ENCODE results near the gene TMEM165. TPM values are rescaled to one million over a fixed set of nuclear protein-coding genes. Genes with fewer than 3 reads are reported as not detected.

Gene TMEM165
- total and polyA plus RNA-seq, 10 of the 15 experiments (the other 5 are each of a cell fraction or from before 2014, with no cell fraction given): 18.3 to 141 (median 81.1) TPM

- SMC1A ChIA-PET (ENCODE audit: uncharacterized antibody, unreplicated experiment): interaction anchor here (0.6 kb wide), 1 partner anchor 476 kb away, joined by 3 read pairs; no protein-coding TSS in a partner anchor
- no peak for ATAC-seq
- RAD21 ChIA-PET (ENCODE audit: unreplicated experiment): no interaction called here
- Histone ChIP-seq H3K4me2 (ENCODE audit: control insufficient read depth, insufficient read depth) (peak overlapping the region; percentile 62; the same call in 1 of the 2 replicates), H3K4me3 (no peak overlapping the region), H4K20me1 (ENCODE audit: control insufficient read depth, insufficient read depth) (no peaks in the 10 kb centered on the region), H3K9me3 (replicated peaks; ENCODE audit: control insufficient read depth, insufficient read depth, low read length) (no peaks in the 10 kb centered on the region), H3K27ac (ENCODE audit: control insufficient read depth, insufficient read depth) (no peak overlapping the region), H2AFZ (ENCODE audit: control insufficient read depth, low read depth, low read length) (no peak overlapping the region), H3K79me2 (ENCODE audit: control insufficient read depth, insufficient read depth, low read length) (no peaks in the 10 kb centered on the region), H3K4me1 (ENCODE audit: control insufficient read depth, insufficient read depth, low read length) (peaks cover 11% of the 10 kb centered on the region; the same call in 1 of the 2 replicates), H3K9ac (ENCODE audit: control insufficient read depth, insufficient read depth, low read length) (no peak overlapping the region), H3K27me3 (replicated peaks in 1 of 2; ENCODE audit: control insufficient read depth in 2 of 2, insufficient read depth in 2 of 2, low read length in 1 of 2) (no peaks in the 10 kb centered on the region), H3K36me3 (ENCODE audit: control insufficient read depth in 2 of 2, insufficient read depth in 2 of 2, low read length in 1 of 2) (no peaks in the 10 kb centered on the region)
- WGBS (ENCODE audit: insufficient coverage, insufficient replicate concordance, low lambda C conversion rate, missing lambda C conversion rate): 100% methylated on average over 2 of the region's 2 CpGs
- intact Hi-C loops (cut with micrococcal nuclease; ENCODE audit: unreplicated experiment) (loop anchor here (2.0 kb wide), 1 partner anchor 63 kb away; no protein-coding TSS in a partner anchor), in situ Hi-C loops (cut with MboI) (no loop called here)
- FAIRE-seq: no peak
- TF ChIP-seq IRF5 (IDR thresholded peaks at IDR 0.05; ENCODE audit: borderline replicate concordance): no peak
- TF ChIP-seq RCOR1 (conservative IDR thresholded peaks at IDR 0.05; ENCODE audit: low read depth, low read length): no peak
- TF ChIP-seq ZSCAN29 (IDR thresholded peaks at IDR 0.05): no peak
- no peak for TF ChIP-seq ASH2L (IDR thresholded peaks at IDR 0.05; ENCODE audit: borderline replicate concordance, low read depth)
- TF ChIP-seq PAX5 (IDR thresholded peaks at IDR 0.05; ENCODE audit: borderline replicate concordance, low read depth, low read length): no peak
- TF ChIP-seq SIN3A (IDR thresholded peaks at IDR 0.05; ENCODE audit: low read depth, low read length): no peak
- no peak for DNase-seq (ENCODE audit: low read depth, low spot score)
- CTCF ChIA-PET: interaction anchor here (2.3 kb wide), 1 partner anchor 13 kb away, joined by 8 read pairs; the partner anchor contains the start of gene SRD5A3
- BruUV-seq (replicated peaks): no TSS peak
- POLR2A ChIA-PET: no interaction called here
These were observed 37.5 kb upstream of the TMEM165 start for GRCh38 chr4:55358246-55358645.

GRCh38 chr4:55358668-55359067, 37.1 kb upstream of the TMEM165 start:
- no TSS peak for BruUV-seq (replicated peaks)
- in situ Hi-C loops (cut with MboI): no loop called here
- POLR2A ChIA-PET: no interaction called here
- TF ChIP-seq KAT2A (conservative IDR thresholded peaks at IDR 0.05; ENCODE audit: control insufficient read depth, low read depth, low read length) (no peak), POU2F2 (IDR thresholded peaks at IDR 0.05; ENCODE audit: borderline replicate concordance, low read depth, low read length) (peak; percentile 72; the same call in 1 of the 3 replicates), ESRRA (IDR thresholded peaks at IDR 0.05; ENCODE audit: low read length) (no peak), MEF2A (IDR thresholded peaks at IDR 0.05; ENCODE audit: insufficient read depth, low read depth, low read length) (0 out of 2 replicates have a peak, but pooled peaks have one; percentile 43), ZNF592 (IDR thresholded peaks at IDR 0.05) (no peak)

More at GRCh38 chr4:55358668-55359067, 37.1 kb upstream of the TMEM165 start:
- Histone ChIP-seq H3K4me2 (ENCODE audit: control insufficient read depth, insufficient read depth) (peak overlapping the region; percentile 62), H3K36me3 (ENCODE audit: control insufficient read depth in 2 of 2, insufficient read depth in 2 of 2, low read length in 1 of 2) (no peaks in the 10 kb centered on the region), H3K9me3 (replicated peaks; ENCODE audit: control insufficient read depth, insufficient read depth, low read length) (no peaks in the 10 kb centered on the region), H3K9ac (ENCODE audit: control insufficient read depth, insufficient read depth, low read length) (no peak overlapping the region), H4K20me1 (ENCODE audit: control insufficient read depth, insufficient read depth) (no peaks in the 10 kb centered on the region), H3K27me3 (replicated peaks in 1 of 2; ENCODE audit: control insufficient read depth in 2 of 2, insufficient read depth in 2 of 2, low read length in 1 of 2) (no peaks in the 10 kb centered on the region), H2AFZ (ENCODE audit: control insufficient read depth, low read depth, low read length) (peak overlapping the region; percentile 56), H3K4me3 (no peak overlapping the region), H3K4me1 (ENCODE audit: control insufficient read depth, insufficient read depth, low read length) (peaks cover 11% of the 10 kb centered on the region; the same call in 1 of the 2 replicates), H3K27ac (ENCODE audit: control insufficient read depth, insufficient read depth) (peak overlapping the region; percentile 17), H3K79me2 (ENCODE audit: control insufficient read depth, insufficient read depth, low read length) (no peaks in the 10 kb centered on the region)
- FAIRE-seq (peak; percentile 13), ATAC-seq (peak; percentile 53), DNase-seq (ENCODE audit: low read depth, low spot score) (peak; percentile 5)
- ChIA-PET CTCF (interaction anchor here (0.6 to 2.3 kb wide), 3 partner anchors 13 to 624 kb away, joined by 3 to 8 read pairs (median 4); partner anchors contain the start of gene SRD5A3), RAD21 (ENCODE audit: unreplicated experiment) (no interaction called here), SMC1A (ENCODE audit: uncharacterized antibody, unreplicated experiment) (interaction anchor here (0.6 kb wide), 1 partner anchor 476 kb away, joined by 3 read pairs; no protein-coding TSS in a partner anchor)
- intact Hi-C loops (cut with micrococcal nuclease; ENCODE audit: unreplicated experiment): loop anchor here (2.0 kb wide), 1 partner anchor 62 kb away; no protein-coding TSS in a partner anchor
- 24% methylated on average over 2 of the region's 2 CpGs for whole genome bisulfite sequencing (ENCODE audit: insufficient coverage, insufficient replicate concordance, low lambda C conversion rate, missing lambda C conversion rate)
